ENCODE measurements around the gene HARBI1. TPM values are rescaled to one million over a fixed set of nuclear protein-coding genes. Genes with fewer than 3 reads are reported as not detected.

HARBI1 gene, protein sequence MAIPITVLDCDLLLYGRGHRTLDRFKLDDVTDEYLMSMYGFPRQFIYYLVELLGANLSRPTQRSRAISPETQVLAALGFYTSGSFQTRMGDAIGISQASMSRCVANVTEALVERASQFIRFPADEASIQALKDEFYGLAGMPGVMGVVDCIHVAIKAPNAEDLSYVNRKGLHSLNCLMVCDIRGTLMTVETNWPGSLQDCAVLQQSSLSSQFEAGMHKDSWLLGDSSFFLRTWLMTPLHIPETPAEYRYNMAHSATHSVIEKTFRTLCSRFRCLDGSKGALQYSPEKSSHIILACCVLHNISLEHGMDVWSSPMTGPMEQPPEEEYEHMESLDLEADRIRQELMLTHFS
- total RNA-seq (10 to 100 TPM; 12.9 to 14.3 TPM), polyA plus RNA-seq (ENCODE audit: insufficient read depth, low read depth, low replicate concordance) (25.2 TPM)
- long read RNA-seq, donor 1, partial matches to known transcripts, result 0 of 2 reads
- long read RNA-seq, donor 1, other reads (novel, unspliced or antisense), result 0 of 2 reads
- long read RNA-seq, donor 2, result 0 reads

DNA sequence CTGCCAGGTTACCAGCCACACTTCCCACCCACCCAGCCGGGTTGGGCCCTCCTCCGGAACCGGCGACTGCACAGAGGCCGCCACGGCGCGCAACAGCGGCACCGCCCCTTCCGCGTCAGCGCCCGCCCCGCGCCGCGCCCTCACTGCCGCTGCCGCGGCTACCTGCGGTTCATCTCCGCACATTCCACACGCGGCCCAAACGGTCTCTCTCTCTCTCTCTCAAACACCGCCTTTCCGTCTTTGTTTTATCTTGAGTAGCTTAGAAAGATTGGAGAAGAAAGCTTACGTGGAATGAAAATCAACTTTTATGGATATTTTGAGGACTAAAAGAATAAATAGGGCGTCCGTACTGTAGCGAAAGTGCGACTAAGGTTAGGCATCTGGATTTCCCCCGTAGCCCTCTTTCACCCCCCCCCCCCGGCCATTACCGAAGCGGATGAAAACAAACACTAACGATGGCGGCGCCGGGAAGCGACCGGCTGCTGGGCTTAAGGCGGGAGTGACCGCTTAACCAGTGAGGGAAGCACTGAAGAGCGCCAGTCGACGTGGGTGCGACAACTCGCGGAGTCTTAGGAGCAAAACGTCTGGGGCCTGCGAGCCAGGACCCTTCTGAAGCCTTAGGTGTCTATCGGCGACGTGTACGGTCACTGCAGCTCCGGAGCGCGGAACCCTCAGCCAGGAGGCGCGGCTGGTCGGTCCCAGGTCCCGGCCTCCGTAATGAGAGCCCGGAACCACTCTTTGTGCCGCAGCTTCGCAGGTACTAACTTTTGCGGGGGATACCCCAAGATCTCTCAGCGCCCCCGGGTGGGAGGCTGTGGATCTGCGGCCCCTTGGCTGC is at the start of gene HARBI1, which contains the start of gene ATG13:
HARBI1 (minus strand) TSS at position 94 of the 838 bp plus-strand sequence. CDS start 990 bp downstream, outside the sequence.
ATG13 (plus strand) TSS at position 420 of the 838 bp plus-strand sequence. CDS start 26,739 bp downstream, outside the sequence.
- H3K27ac ChIP-seq, result peak within 1 kb of the TSS; percentile 86 to 91
- peaks cover 5% of the 10 kb centered on the region for H3K4me1 ChIP-seq
- peak; percentile 91 for DNase-seq
- no peaks in the 10 kb centered on the region for H3K27me3 ChIP-seq
- H3K9me3 ChIP-seq, result no peaks in the 10 kb centered on the region
- intact Hi-C loops (cut with DNase I; ENCODE audit: low total_unique reads), result no loop called here
- H3K4me3 ChIP-seq, result peak within 1 kb of the TSS; percentile 64 to 92
- WGBS, 2 donors, result 0% methylated on average over 64 to 72 of the region's 72 CpGs
- peak; percentile 53 to 70 (median 69) for TF ChIP-seq CTCF (IDR thresholded peaks at IDR 0.05)
- TF ChIP-seq POLR2A (IDR thresholded peaks at IDR 0.05), result no peak
- no peaks in the 10 kb centered on the region for H3K36me3 ChIP-seq (ENCODE audit: low read depth, missing control alignments)

GRCh38 chr11:46666516-46666915 is 49.5 kb upstream of the HARBI1 start:
- no peaks in the 10 kb centered on the region for H3K27me3 ChIP-seq
- H3K4me3 ChIP-seq, result no peak overlapping the region
- peaks cover 38% of the 10 kb centered on the region for H3K4me1 ChIP-seq
- H3K36me3 ChIP-seq (ENCODE audit: low read depth, missing control alignments), result no peaks in the 10 kb centered on the region
- intact Hi-C loops (cut with DNase I; ENCODE audit: low total_unique reads), result no loop called here
- peak overlapping the region in 1 of 2 donors; percentile 6 for H3K27ac ChIP-seq
- TF ChIP-seq CTCF (IDR thresholded peaks at IDR 0.05) (no peak), POLR2A (IDR thresholded peaks at IDR 0.05) (no peak)
- WGBS, 2 donors, result 36 to 42% methylated on average over 5 of the region's 5 CpGs
- no peak for DNase-seq
- H3K9me3 ChIP-seq, result no peaks in the 10 kb centered on the region

DNA sequence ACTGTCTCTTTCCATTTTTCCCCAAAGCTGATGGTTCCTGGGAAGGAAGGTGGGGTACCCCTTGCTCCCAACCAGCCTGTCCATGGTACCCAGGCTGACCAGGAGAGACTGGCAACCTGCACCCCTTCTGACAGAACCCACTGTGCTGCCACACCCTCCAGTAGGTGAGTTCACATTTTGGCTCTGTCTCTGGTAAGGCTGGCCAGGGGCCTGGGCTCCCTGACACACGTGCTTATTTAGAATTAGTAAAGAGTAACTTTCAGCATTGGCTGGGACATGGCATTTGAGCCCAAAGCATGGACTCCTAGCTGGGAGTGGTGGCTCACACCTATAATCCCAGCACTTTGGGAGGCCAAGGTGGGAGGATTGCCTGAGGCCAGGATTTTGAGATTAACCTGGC is 48.3 kb upstream of the HARBI1 start:
- no peaks in the 10 kb centered on the region for H3K9me3 ChIP-seq
- no peak for DNase-seq
- no peak overlapping the region for H3K4me3 ChIP-seq
- no peaks in the 10 kb centered on the region for H3K27me3 ChIP-seq
- intact Hi-C loops (cut with DNase I; ENCODE audit: low total_unique reads), result no loop called here
- H3K27ac ChIP-seq, result peak overlapping the region; percentile 46 to 62
- H3K36me3 ChIP-seq (ENCODE audit: low read depth, missing control alignments), result no peaks in the 10 kb centered on the region
- 100% methylated on average over 1 of the region's 1 CpG for WGBS, 2 donors
- TF ChIP-seq CTCF (IDR thresholded peaks at IDR 0.05), result no peak
- TF ChIP-seq POLR2A (IDR thresholded peaks at IDR 0.05), result no peak
- peaks cover 38% of the 10 kb centered on the region for H3K4me1 ChIP-seq

DNA sequence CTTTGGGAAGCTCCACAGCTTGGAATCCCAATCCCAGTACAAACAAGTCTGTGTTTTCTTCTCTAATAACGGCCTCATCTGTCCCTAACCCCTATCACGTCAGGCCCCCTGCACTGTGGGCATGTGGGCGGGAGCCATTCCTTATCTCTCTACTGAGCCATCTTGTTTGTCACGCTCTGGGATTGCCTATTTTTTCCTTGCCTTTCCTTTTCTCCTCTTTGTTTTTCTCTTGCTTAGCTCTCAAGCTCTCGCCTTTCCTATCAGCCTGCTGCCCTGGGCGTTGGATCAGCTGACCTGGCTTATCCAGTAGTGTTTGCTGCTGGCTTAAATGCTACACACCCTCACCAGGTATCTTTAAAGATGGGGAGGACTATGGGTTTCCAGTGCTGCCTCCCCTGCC is 47.6 kb upstream of the HARBI1 start:
- no peak for TF ChIP-seq CTCF (IDR thresholded peaks at IDR 0.05)
- no peak for TF ChIP-seq POLR2A (IDR thresholded peaks at IDR 0.05)
- Histone ChIP-seq H3K36me3 (ENCODE audit: low read depth, missing control alignments) (no peaks in the 10 kb centered on the region), H3K9me3 (no peaks in the 10 kb centered on the region), H3K27me3 (no peaks in the 10 kb centered on the region), H3K4me1 (peaks cover 34% of the 10 kb centered on the region), H3K27ac (peak overlapping the region; percentile 46 to 62), H3K4me3 (no peak overlapping the region)
- WGBS, 2 donors, result 65 to 66% methylated on average over 6 of the region's 6 CpGs
- intact Hi-C loops (cut with DNase I; ENCODE audit: low total_unique reads), result no loop called here
- DNase-seq, result peak; percentile 49

Data from testis (tissue), 5 donors.